Neural progenitor cell (in vitro differentiated cells): Measurements from ENCODE around the gene NUAK1.

Experiments used
- CTCF ChIP-seq: fragments of 200-600 bp; sonication (generic); IDR thresholded peaks from 2 replicates; pipeline ENCODE4 v1.5.1; 2017; ENCODE audit warnings: antibody characterized with exemption, mild to moderate bottlenecking
- EZH2 ChIP-seq: fragments of 200-600 bp; sonication (generic); IDR thresholded peaks from 2 replicates; pipeline ENCODE4 v1.6.1; 2017; ENCODE audit warnings: antibody characterized with exemption, mild to moderate bottlenecking, moderate library complexity
- EZH2phosphoT487 ChIP-seq: fragments of 200-600 bp; sonication (generic); IDR thresholded peaks from 2 replicates; pipeline ENCODE4 v1.6.1; 2017; ENCODE audit warnings: antibody characterized with exemption

- no peak for TF ChIP-seq CTCF
- no peak for TF ChIP-seq EZH2phosphoT487
- no peak for TF ChIP-seq EZH2
Observed at GRCh38 chr12:106145539-106146447, 7.0 kb upstream of the NUAK1 start.
